Gastrocnemius medialis (tissue), 4 donors: Measurements from ENCODE around the gene THBS1. TPM values are rescaled to one million over a fixed set of nuclear protein-coding genes. Genes with fewer than 3 reads are reported as not detected.

ENCODE experiments used
- ATAC-seq, 2 donors: fragments of 150-250 bp; one replicate each; pipeline ENCODE4 v1.9.1; 2016
- DNase-seq, 2 donors: peaks; one replicate each; pipeline ENCODE4 v3.0.0-alpha.2; 2019
- H3K27ac ChIP-seq, 4 donors: fragments of 200-600 bp; sonication (generic); 1 replicate in 1 of 4; 2 replicates in 3 of 4; pipeline ENCODE4 v1.5.1; 2016 to 2018; ENCODE audit warnings: mild to moderate bottlenecking in 2 of 4, moderate library complexity in 1 of 4
- H3K27me3 ChIP-seq, 3 donors: fragments of 200-600 bp; sonication (generic) in 2 of 3; 1 replicate in 1 of 3; 2 replicates in 2 of 3; pipeline versions ENCODE4 v1.5.1 to v1.6.0; 2016 to 2019; ENCODE audit warnings: mild to moderate bottlenecking in 1 of 3, moderate library complexity in 1 of 3
- H3K36me3 ChIP-seq, 2 donors: fragments of 200-600 bp; sonication (generic) in 1 of 2; one replicate each; pipeline ENCODE4 v1.5.1; 2017 to 2018
- H3K4me1 ChIP-seq, 2 donors: fragments of 200-600 bp; sonication (generic) in 1 of 2; one replicate each; pipeline ENCODE4 v1.5.1; 2016 to 2017; ENCODE audit warnings: mild to moderate bottlenecking in 2 of 2
- H3K4me3 ChIP-seq, 4 donors: fragments of 200-600 bp; sonication (generic) in 3 of 4; 1 replicate in 1 of 4; 2 replicates in 3 of 4; pipeline ENCODE4 v1.5.1; 2016 to 2019; ENCODE audit warnings: mild to moderate bottlenecking in 2 of 4
- H3K9me3 ChIP-seq, 3 donors: fragments of 200-600 bp; sonication (generic) in 2 of 3; 1 replicate in 1 of 3; 2 replicates in 2 of 3; pipeline ENCODE4 v1.5.1; 2016 to 2019
- POLR2A ChIP-seq, 2 donors: fragments of 450-650 bp; IDR thresholded peaks; one replicate each; pipeline ENCODE4 v1.6.1; 2017; ENCODE audit warnings: antibody characterized with exemption in 2 of 2, mild to moderate bottlenecking in 2 of 2, moderate library complexity in 2 of 2
- in situ Hi-C, 4 donors: fragments of 200-750 bp; cut with MboI; loops; one replicate each; pipeline versions ENCODE4 v1.15.0 to v1.8.0; 2017; ENCODE audit warnings: low sequenced_read_pairs in 4 of 4
- intact Hi-C: fragments of 100-400 bp; cut with DNase I; formaldehyde crosslinking; loops from one replicate; pipeline ENCODE4 v1.15.1; 2023; ENCODE audit warnings: low total_unique reads
- total RNA-seq, 4 donors: library from RNA; depleted of rRNA; stranded (reverse); fragments of >200 nt; gene quantifications; one replicate each; pipeline versions ENCODE4 v1.1.0 to v1.2.3, GENCODE V29; 2016
- TF ChIP-seq, protein P1 (sequence below), 5 experiments: fragments of 450-650 bp in 3 of 5; fragments of 200-600 bp in 2 of 5; sonication (generic) in 2 of 5; IDR thresholded peaks in 4 of 5; conservative IDR thresholded peaks in 1 of 5; 1 replicate in 4 of 5; 2 replicates in 1 of 5; pipeline ENCODE4 v1.5.1; 2016 to 2019; ENCODE audit warnings: antibody characterized with exemption in 5 of 5, mild to moderate bottlenecking in 3 of 5, moderate library complexity in 3 of 5

The THBS1 gene
- total RNA-seq, 4 donors from 2014 or later: 10.7 to 99.0 (median 44.6) TPM

DNA sequence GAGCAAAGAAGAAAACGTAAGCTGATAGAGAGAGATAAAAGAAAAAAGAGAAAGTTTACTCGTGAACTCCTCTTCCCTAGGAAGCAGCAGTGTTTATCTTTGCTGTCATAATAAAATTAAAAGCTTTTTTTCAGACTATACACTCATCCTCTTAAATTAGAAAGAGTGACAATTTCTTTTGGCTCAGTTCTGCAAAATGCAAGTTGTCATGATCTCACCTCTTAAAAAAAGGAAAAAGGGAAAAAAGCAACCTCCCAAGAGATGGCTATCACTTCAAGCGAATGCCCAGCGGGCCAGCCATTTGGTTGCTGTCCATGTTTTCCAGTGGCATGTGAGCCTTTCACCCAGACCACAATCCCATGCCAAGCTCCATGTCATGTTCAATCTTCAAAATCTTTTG is 7.0 kb upstream of the THBS1 start:
- no peak overlapping the region for H3K27ac ChIP-seq
- intact Hi-C loops: no loop called here
- in situ Hi-C loops: loop anchor here in 2 of 4 donors (10.0 kb wide), 2 partner anchors 409 to 759 kb away; no protein-coding TSS in a partner anchor

DNA sequence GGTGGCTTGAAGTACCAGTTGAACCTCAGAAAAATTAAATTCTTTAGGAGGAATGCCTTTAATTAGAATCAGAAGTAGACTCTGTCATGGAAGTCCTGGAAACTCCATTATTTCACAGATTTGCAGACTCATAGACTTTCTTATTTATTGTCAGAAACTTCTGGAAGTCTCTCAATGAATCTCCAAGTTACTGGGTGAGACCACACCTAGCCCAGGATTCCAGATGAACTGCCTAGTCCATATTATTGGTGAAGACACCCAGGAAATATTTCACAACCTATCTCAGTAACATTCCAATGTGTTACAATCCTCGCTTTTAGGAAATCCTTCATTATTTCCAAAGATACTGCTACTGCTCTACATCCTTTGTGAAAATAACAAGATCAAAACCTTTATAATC is 6.5 kb upstream of the THBS1 start:
- in situ Hi-C loops: loop anchor here in 2 of 4 donors (10.0 kb wide), 2 partner anchors 410 to 760 kb away; no protein-coding TSS in a partner anchor
- Histone ChIP-seq H3K36me3 (no peaks in the 10 kb centered on the region), H3K27me3 (peaks cover 0 to 6% (median 0%) of the 10 kb centered on the region in 3 donors), H3K4me1 (no peaks in the 10 kb centered on the region), H3K27ac (no peak overlapping the region), H3K4me3 (no peak overlapping the region), H3K9me3 (no peaks in the 10 kb centered on the region)
- no peak for DNase-seq
- intact Hi-C loops: no loop called here
- no peak for ATAC-seq
- no peak for TF ChIP-seq POLR2A (IDR thresholded peaks at IDR 0.05)
- TF ChIP-seq, protein P1, sequence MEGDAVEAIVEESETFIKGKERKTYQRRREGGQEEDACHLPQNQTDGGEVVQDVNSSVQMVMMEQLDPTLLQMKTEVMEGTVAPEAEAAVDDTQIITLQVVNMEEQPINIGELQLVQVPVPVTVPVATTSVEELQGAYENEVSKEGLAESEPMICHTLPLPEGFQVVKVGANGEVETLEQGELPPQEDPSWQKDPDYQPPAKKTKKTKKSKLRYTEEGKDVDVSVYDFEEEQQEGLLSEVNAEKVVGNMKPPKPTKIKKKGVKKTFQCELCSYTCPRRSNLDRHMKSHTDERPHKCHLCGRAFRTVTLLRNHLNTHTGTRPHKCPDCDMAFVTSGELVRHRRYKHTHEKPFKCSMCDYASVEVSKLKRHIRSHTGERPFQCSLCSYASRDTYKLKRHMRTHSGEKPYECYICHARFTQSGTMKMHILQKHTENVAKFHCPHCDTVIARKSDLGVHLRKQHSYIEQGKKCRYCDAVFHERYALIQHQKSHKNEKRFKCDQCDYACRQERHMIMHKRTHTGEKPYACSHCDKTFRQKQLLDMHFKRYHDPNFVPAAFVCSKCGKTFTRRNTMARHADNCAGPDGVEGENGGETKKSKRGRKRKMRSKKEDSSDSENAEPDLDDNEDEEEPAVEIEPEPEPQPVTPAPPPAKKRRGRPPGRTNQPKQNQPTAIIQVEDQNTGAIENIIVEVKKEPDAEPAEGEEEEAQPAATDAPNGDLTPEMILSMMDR (IDR thresholded peaks at IDR 0.05 in 4 of 5, conservative IDR thresholded peaks at IDR 0.05 in 1 of 5): no peak

More for the DNA sequence above, 7.0 kb upstream of the THBS1 start:
- TF ChIP-seq POLR2A (IDR thresholded peaks at IDR 0.05): no peak
- TF ChIP-seq, protein P1 (IDR thresholded peaks at IDR 0.05 in 4 of 5, conservative IDR thresholded peaks at IDR 0.05 in 1 of 5): no peak
- no peaks in the 10 kb centered on the region for H3K4me1 ChIP-seq
- no peaks in the 10 kb centered on the region for H3K36me3 ChIP-seq
- H3K4me3 ChIP-seq: no peak overlapping the region
- DNase-seq (no peak), ATAC-seq (no peak)
- peaks cover 0 to 6% (median 0%) of the 10 kb centered on the region in 3 donors for H3K27me3 ChIP-seq
- H3K9me3 ChIP-seq: no peaks in the 10 kb centered on the region

DNA sequence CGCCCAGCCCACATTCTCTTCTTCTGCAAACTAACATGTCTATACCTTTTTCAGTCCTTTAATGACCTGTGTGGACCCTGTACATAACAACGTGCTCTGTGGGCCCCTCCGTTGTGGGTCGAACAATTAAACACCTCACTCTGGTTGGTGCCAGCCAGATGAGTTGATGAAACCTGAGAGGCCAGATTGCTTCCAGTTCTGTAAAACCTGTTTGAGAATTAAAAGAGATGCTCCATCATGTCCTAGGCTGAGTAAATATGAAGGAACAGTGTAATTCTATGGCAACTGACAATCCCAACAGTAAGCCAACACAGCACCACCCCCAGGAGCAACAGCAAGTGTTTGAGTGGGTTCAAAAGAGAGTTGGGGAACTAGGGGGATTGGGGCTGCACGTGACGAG is 5.7 kb upstream of the THBS1 start:
- Histone ChIP-seq H3K4me3 (no peak overlapping the region), H3K27me3 (peaks cover 0 to 6% (median 0%) of the 10 kb centered on the region in 3 donors), H3K36me3 (no peaks in the 10 kb centered on the region), H3K9me3 (no peaks in the 10 kb centered on the region), H3K4me1 (peaks cover 5 to 7% of the 10 kb centered on the region in 2 donors), H3K27ac (no peak overlapping the region)
- ATAC-seq: no peak
- in situ Hi-C loops: loop anchor here (10.0 to 25.0 kb wide), 4 partner anchors 410 to 763 kb away; no protein-coding TSS in a partner anchor
- no peak for DNase-seq
- TF ChIP-seq, protein P1 (IDR thresholded peaks at IDR 0.05 in 4 of 5, conservative IDR thresholded peaks at IDR 0.05 in 1 of 5): no peak
- no peak for TF ChIP-seq POLR2A (IDR thresholded peaks at IDR 0.05)
- intact Hi-C loops: no loop called here

DNA sequence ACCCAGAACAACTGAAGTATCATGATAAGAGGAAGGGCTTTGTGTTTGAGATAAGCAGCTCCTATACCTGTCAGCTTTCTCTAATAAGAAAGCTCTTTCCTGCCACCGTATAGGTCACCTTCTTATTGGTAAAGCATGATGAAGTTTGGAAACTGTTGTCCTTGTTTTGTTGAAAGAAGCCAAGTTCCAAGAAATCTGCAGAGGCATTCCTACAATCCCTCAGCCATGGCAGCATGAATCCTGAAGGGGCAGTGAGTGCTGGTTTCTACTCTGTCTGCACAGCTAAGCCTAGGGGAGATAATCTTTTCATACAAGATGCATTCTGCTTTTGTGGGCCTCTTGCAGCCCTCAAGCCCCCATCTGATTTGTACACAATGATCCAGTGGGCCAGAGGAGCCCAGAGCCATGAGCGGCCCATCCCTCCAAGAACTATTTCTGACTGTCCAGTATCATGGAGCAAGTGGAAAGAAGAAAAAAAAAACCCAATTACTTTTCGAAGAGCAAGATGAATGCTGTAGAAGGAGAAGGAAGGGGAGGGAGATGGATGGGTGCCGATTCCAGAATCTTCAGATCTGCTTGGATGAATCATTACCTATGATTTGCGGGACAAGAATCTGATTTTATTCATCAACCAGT is 1.9 kb upstream of the THBS1 start:
- ATAC-seq: no peak
- Histone ChIP-seq H3K9me3 (no peaks in the 10 kb centered on the region), H3K4me1 (peaks cover 7 to 12% of the 10 kb centered on the region in 2 donors), H3K4me3 (peak overlapping the region in 1 of 4 donors; percentile 58), H3K27ac (peak overlapping the region in 2 of 4 donors; percentile 68 to 75), H3K27me3 (peaks cover 0 to 6% (median 4%) of the 10 kb centered on the region in 3 donors), H3K36me3 (no peaks in the 10 kb centered on the region)
- intact Hi-C loops: loop anchor here (2.0 kb wide), 1 partner anchor 408 kb away; no protein-coding TSS in a partner anchor
- in situ Hi-C loops: loop anchor here (10.0 to 25.0 kb wide), 4 partner anchors 414 to 767 kb away; no protein-coding TSS in a partner anchor
- TF ChIP-seq, protein P1 (IDR thresholded peaks at IDR 0.05 in 4 of 5, conservative IDR thresholded peaks at IDR 0.05 in 1 of 5): no peak
- no peak for TF ChIP-seq POLR2A (IDR thresholded peaks at IDR 0.05)
- no peak for DNase-seq
